Cerebellar cortex (tissue), 1 donor: Measurements from ENCODE around the gene ZSWIM7.
A peak's percentile ranks its signal among the peaks of the same experiment; 100 is the strongest.
"Not testable (repeated sequence)": the region's sequence is repeated elsewhere in the genome, so short reads cannot be mapped to it uniquely, and the experiment has no call there.

Source experiments
- DNase-seq: peaks from one replicate; pipeline ENCODE4 v3.0.0-alpha.2; 2015; ENCODE audit warnings: low spot score

The ZSWIM7 gene

DNA sequence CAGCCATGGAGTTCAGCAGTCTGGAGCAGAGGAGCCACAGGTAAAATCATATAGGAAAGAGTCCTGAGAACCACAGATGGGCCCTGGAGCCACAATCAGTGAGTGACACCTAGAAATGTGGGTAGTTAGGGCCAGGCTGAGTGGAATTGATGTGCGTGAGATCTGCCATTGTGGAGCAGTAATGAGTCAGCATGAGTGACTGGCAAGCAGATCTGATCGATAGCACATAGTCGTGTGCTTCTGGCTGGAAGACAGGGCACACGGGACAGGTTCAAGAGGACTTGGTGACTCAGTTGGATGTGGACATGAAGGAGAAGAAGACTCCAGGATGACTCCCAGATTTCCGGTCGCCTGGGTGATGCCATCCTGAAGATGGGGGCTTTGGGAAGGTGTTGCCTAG lies 42.3 kb downstream of the ZSWIM7 start:
- no peak for DNase-seq

DNA sequence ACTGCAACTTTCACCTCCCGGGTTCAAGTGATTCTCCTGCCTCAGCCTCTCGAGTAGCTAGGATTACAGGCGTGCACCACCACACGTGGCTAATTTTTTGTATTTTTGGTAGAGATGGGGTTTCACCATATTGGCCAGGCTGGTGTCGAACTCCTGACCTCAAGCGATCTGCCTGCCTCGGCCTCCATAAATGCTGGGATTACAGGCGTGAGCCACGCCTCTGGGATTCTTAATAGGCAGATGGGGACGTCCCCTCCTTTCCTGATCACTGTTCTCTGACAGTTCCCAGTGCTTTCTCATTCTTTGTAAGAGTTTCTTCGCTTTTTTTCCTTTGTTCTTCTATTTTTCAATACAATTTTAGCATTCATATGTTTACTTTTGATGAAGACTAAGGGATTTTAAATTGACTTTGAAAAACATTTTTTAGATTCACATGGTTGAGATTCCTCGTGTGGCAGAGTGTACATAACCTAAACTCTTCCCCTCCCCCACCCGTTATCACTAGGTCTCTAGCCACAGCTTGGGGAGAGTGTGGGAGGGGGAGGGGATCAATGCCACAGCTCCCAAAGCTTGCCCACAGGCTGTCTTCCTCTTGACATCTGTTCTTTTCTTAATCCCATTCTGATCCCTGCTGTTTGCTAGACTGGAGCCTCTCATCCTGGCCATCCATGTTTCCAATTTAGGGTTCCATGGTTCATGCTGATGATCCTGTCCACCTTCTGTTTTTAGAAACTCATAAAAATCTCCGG lies 43.5 kb downstream of the ZSWIM7 start:
- no peak for DNase-seq

DNA sequence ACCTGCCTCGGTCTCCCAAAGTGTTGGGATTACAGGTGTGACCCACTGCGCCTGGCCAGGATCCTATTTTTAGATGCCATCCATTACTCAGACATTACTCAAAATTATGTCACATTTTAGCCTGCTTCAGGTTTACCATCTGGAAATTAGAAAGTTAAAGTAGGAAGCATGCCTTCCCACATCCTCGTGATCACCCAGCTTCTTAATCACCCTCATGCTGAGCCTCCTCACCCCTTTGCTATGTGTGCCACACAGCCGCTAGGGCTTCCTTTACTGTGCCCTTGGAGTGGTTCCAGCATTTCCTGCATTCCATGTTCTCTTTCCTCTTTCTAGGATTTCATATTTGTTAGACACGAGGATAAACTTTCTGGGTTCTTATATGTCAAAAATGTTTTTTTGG lies 45.3 kb downstream of the ZSWIM7 start:
- no peak for DNase-seq

DNA sequence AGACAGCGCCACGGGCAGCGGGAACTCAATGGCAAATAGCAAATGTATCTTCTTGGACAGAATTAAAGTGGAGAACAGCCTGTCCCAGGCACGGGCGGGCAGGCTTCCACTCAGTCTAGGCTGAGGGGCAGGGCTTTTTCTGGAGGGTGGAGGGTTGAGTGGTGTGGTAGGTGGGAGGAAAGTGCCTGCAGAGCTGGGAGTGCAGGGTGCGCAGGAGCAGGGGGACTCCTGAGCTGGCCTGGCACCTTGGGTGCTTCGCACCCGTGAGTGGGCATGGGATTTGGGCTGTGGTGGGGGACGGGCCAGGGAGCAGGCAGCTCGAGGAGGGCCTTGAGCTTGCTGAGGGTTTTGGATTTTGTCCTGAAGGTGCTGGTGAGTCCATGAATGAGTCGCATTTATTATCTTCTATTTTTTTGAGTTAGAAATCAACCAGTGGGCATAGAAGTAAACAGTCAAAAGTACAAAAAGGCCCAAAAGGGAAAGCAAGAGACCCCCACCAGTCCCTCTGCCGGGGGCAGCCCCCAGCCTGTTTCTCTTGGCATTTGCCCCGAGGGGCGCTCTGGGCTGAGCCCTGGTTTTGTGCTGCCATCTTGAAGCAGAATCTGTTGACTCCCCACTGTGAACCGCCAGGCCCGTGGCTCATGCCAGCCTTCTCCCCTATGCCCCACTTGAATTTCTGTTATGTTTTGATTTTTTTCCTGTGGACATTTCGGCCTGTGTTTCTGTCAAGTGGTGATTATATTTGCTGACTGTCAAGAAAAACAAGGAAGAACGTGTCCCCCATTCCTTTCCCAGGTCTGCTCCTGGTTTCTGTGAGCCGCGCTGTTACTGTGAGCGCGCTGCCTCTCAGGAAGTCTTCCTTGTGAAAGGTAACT lies 46.4 kb downstream of the ZSWIM7 start:
- DNase-seq = no peak

DNA sequence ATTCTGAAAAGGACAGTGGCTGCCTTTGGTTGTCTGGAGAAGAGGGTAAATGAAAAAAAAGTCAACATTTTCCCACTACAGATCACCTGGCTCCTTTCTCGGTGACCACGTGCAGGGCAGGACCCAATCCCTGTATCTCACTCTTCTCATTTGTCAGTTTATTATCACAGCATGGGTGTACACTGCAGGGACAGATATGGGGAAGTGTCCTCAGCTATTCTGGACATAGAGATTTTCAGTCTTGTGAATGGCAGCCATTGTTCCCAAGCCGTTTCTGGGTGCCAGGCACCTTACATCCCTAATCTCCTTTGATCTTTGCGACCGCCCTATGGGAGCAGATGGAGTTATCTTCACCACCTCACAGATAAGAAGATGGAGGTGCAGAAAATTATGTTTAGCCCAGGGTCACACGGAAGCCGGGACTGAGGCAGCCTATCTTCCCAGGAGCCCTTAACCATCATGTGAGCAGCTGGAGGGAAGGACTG lies 47.4 kb downstream of the ZSWIM7 start:
- no peak for DNase-seq

DNA sequence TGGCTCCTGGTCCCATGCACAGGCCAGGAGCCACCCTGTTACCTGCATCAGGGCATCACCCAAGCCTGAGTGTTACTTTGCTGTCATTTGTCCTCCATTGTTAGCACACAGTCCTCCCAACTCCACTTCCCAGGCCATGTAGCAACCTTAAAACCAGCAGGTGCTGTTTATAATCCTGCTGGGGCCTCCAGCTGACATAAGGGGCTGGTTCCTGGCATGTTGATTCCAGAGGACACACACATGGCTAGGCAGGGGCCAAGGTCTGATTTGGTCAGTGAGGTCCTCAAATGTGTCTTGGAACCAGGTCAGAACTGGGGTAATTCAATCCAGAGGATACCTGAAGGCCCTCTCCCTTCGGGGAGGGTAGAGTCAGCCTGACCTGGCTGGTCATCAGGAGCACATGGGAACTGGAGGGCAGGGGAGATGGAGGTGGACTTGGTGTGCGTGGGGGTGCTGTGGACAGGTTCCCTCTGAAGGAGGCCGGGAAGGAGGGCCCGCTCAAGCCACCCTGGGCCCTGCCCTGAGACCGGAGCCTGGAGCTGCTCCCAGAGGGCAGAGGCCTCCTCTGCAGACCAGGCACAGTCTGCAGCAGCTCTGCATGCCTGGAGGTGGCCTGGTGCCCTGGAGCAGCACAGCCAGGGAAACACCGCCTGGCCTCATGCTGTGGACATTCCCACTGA lies 48.0 kb downstream of the ZSWIM7 start:
- no peak for DNase-seq

DNA sequence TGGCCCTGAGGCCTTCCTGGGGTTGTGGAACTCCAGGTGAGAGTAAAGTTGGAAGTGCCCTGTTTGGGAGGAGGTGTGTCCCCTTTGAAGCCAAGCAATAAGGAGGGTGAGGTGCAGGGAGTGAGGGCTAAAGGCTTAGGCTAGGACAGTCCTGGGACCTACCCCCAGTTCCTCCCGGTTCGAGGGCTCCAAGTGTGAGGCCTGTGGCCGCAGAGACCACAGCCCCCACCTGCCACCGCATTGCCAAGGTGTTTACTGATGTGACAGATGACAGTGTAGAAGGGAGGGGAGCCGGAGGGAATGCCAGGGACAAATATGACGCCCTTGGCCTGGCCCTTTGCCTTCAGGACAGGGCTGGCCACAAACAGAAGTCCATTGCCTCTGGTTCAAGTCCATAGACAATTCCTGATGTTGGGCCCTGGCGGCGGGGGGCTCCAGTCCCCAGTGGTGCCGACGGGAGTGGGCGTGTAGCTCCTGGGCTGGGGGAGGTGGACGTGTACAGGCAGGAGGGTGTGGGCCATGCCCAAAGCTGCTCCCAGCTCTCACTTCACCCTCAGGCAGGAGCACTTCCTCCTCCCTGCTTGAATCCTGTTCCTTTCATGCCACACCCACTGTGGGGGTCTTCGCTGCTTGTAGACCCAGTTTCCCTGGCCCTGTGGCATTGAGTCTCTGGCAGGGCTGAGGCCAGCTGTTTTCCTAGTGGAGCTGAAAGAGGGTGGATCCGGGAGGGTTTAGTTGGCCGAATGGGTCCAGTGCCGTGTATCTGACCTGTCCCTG lies 51.3 kb downstream of the ZSWIM7 start:
- DNase-seq = no peak

DNA sequence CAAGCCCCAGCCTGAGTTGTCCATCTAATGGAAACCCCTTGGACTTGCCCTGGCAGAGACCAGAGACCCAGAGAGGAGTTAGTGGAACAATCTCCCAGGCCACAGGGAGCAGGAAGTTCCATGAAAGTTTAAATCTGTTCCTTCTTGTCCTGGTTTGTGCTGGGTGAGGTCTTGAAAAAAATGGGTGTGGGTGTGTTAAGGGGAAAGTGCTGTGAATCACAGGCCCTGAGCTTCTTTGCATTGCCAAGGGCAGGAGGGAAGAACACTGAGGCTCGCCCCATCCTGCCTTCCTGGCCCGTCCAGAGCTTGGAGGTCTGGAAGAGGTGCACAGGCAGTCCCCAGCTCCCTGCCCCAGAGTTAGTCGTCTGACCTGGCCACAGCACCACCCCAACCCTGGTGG lies 52.2 kb downstream of the ZSWIM7 start:
- DNase-seq = no peak

DNA sequence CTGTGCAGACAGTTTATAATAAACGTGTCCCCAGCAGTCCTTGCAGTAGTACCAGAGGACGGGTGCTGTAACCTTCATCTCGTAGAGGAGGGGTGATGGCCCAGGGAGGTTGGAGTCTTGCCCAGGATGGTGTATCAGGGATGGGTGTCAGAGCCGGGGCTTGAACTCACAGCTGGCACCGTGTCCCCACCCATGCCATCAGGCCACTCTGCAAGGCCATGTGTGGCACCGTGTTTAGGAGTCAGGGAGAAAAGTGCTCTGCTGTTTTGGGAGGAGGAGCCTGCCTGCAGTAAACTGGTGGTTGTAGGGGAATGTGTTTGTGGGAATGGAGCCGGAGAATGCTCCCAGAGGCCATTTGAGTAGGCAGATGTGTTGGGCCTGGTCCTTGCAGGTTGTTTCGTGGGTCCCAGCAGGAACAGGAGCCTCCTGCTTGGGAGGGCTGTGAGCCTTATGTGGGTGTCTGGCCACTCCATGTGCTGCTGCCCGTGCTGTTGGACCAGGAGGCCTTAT lies 52.8 kb downstream of the ZSWIM7 start:
- no peak for DNase-seq

DNA sequence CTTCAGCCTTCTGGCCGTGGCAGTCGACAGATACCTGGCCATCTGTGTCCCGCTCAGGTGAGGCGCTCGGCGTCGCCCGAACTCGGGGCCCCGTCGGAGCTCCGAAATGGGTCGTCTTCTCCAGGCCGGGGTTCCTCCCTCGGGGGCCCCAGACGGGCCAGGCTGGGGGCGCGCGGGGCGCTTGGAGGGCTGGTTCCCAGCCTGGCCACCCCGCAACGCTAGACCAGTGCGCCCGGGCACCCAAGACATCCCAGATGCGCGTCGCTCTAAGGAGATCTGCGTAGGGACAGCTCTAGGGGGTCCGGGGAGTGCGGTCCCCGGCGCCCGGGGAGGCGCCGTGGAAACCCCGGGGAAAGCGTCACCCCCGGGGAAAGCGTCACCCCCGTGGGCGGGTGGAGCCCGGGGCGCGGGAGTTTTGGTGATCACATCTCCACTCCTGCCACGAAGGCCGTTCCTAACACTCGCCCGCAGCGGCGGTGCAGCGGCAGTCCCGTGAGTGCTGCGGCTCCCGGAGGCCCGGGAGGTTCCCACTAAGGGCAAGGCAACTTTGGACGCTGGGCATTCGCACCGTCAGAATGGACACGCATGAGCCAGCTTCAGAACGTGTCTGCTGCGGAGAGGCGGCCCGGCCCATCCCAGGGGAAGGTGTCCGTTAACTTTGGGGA lies 53.8 kb downstream of the ZSWIM7 start:
- no peak for DNase-seq

DNA sequence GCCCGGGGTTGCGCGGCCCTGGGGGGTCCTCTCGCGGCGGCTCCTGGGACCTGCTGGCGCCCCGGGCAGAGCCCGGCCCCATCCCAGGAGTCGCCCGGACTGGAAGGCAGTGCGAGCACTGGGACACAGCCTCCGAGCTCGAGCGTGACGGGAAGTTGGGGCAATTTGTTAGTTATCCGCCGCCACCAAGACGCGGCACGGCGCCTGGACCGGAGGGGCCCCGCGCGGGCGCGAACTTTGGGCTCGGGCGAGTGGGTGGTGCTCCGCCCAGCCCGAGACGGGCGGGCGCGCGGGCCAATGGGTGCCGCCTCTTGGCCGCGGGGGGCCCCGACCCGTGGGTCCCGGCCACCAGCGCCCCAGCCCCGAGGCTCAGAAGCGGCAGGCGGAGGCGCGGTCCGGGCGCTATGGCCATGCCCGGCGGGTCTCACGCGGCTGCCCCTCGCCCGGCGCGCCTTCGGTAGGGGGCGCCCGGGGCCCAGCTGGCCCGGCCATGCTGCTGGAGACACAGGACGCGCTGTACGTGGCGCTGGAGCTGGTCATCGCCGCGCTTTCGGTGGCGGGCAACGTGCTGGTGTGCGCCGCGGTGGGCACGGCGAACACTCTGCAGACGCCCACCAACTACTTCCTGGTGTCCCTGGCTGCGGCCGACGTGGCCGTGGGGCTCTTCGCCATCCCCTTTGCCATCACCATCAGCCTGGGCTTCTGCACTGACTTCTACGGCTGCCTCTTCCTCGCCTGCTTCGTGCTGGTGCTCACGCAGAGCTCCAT lies 54.6 kb downstream of the ZSWIM7 start, which contains the start of gene ADORA2B:
Gene ADORA2B (plus strand): TSS at position 372 of the 768 bp plus-strand sequence. CDS start 119 bp downstream, at position 491.
- peak; percentile 33 for DNase-seq

DNA sequence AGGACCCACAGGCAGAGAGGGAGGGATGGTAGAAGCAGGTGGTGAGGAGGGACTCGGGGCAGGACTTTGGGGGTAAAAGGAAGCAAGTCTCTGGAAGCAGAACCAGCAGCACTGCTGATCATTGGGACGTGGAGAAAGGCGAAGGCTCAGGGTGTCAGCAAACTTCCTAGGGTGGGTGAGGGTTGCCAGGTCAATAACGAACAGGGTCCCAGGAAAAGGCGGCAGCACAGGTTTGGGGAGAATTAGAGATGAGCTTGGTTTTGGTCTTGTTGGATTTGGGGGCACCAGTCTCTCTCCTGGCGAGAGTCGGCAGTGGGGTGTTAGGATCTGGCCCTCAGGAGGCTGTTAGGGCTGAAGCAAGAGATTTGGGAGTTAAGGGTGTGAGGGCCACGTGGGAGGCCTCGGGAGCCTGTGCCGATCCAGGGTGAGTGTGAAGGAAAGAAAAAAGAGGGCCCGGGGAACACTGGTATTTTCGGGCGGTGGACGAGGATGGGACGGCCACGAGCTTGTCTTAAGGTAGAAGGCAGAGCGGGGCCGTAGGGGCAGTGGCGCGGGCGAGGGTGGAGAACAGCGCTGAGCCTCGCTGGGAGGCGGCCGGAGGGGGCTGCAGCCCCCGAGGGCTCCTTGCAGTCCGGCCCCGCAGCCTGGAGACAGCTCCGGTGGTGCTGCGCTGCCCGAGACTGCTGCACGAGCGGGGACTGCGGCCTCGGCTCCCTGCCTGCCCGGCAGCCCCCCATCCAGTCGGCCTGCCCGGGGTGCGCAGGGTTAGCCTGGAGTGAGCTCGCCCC lies 55.3 kb downstream of the ZSWIM7 start:
- no peak for DNase-seq

DNA sequence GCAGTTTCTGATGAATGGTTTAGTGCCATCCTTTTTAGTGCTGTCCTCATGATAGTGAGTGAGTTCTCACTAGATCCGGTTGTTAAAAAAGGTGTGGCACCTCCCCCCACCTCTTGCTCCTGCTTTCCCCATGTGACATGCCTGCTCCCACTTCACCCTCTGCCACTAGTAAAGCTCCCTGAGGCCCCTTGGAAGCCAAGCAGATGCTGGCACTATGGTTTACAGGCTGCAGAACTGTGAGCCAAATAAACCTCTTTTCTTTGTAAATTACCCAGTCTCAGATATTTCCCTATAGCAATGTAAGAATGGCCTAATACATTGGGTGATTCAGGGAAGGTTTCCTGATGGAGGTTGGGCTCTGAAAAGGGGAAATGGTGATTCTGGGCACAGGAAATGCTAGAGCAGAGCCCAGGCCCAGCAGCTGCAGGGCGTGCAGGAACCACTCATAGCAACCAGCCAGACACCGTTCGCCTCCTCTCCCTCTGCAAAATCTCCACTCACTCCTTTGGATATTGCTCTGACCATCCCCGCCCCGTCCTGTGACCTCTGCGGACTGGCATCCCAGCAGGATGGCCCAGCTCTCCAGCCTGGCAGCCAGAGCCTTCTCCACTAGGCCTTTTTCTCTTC lies 57.2 kb downstream of the ZSWIM7 start:
- DNase-seq = no peak

DNA sequence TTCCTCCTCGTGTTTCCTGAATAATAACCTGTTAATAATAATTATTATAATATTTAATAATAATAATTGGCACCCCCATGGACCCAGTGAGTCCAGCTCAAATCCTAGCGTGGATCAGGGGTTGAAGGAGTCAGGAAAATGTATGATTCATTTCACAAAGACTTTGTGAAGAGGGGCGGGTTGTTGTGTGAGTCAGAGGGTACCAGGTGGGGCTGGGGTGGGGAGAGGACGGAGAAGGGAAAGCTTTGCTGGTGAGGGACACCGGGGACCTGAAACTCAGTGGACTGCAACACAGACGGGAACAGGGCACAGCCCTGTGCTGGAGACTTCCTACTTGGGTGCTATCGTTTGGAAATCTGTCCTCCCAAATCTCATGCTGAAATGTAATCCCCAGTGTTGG lies 57.7 kb downstream of the ZSWIM7 start:
- DNase-seq = no peak

DNA sequence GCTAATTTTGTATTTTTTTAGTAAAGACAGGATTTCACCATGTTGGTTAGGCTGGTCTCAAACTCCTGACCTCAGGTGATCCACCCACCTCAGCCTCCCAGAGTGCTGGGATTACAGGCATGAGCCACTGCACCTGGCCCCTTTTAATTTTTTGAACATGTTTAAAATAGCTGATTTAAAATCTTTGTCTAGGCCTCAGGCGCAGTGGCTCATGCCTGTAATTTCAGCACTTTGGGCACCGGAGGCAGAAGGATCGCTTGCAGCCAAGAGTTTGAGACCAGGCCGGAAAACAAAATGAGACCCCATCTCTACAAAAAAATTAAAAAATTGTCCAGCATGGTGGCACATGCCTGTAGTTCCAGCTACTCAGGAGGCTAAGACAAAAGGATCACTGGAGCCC lies 63.0 kb downstream of the ZSWIM7 start:
- not testable (repeated sequence) for DNase-seq

DNA sequence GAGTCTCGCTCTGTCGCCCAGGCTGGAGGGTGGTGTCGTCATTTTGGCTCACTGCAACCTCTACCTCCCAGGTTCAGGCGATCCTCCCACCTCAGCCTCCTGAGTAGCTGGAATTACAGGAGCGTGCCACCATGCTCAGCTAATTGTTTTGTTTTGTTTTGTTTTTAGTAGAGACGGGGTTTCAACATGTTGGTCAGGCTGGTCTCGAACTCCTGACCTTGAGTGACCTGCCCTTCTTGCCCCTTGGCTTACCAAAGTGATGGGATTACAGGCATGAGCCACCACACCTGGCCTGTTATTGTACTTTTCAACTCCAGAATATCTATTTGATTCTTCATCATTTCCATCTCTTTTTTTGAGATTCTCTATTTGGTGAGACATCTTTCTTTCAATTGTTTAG lies 63.6 kb downstream of the ZSWIM7 start:
- DNase-seq = no peak

DNA sequence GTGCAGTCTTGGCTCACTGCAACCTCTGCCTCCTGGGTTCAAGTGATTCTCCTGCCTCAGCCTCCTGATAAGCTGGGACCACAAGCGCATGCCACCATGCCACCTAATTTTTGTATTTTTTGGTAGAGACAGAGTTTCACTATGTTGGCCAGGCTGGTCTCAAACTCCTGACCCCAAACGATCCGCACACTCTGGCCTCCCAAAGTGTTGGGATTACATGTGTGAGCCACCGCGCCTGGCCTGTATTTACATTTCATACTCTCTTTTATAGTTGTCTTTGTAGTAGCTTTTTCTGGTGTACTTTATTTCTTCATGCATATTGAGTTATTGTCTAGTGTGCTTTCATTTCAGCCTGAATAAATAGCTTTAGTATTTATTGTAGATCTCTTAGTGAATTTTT lies 64.6 kb downstream of the ZSWIM7 start:
- DNase-seq = no peak

DNA sequence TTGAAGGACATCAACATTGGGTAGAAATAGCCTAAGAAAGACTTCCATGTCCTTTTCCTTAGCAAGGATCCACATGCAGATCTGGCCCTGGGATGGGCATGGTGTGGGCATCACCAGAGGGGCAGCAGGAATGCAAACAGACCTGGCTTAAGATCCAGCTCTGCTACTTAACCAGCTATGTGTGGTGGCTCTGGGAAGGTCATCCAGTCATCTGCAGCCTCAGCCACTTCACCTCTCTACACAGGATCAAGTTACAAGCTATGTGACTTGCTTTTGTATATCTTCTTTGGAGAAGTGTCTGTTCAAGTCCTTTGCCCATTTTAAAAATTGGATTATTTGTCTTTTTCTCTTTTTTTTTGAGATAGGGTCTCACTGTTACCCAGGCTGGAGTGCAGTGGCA lies 68.1 kb downstream of the ZSWIM7 start:
- DNase-seq = no peak

DNA sequence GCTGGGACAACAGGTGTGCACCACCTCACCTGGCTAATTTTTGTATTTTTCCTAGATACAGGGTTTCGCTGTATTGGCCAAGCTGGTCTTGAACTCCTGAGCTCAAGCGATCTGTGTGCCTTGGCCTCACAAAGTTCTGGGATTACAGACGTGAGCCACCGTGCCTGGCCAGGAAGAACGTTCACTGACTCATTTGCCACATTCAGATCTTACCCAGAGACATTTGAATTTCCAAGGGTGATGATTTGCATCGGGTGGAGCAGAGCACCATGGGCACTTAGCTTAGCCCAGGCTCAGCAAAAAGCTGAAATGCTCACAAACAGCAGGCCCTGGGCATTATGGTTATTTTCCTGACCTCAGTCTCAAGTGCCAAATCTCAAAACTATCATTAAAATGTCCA lies 69.1 kb downstream of the ZSWIM7 start:
- no peak for DNase-seq
